ENCODE results near the gene CEACAM3. TPM values are rescaled to one million over a fixed set of nuclear protein-coding genes. Genes with fewer than 3 reads are reported as not detected.

Gene CEACAM3
- total RNA-seq, 1 experiment from 2014 or later = not detected

GRCh38 chr19:41796901-41797300 lies 514 bp downstream of the CEACAM3 start:
- no peak overlapping the region for H3K27ac Mint-ChIP-seq (ENCODE audit: low read depth, unreplicated experiment)
- H3K9me3 Mint-ChIP-seq (ENCODE audit: unreplicated experiment) = no peaks in the 10 kb centered on the region
- no peak for DNase-seq (ENCODE audit: unreplicated experiment)
- H3K4me1 Mint-ChIP-seq (ENCODE audit: insufficient read depth, unreplicated experiment) = peaks cover 10% of the 10 kb centered on the region
- intact Hi-C loops (cut with micrococcal nuclease) = loop anchor here (5.0 kb wide), 1 partner anchor 155 kb away; no protein-coding TSS in a partner anchor
- ChIA-PET POLR2A (no interaction called here), CTCF (interaction anchor here (0.6 to 2.7 kb wide), 4 partner anchors 12 to 42 kb away, joined by 3 to 33 read pairs (median 12); no protein-coding TSS in a partner anchor)
- TF ChIP-seq CTCF (IDR thresholded peaks at IDR 0.05; ENCODE audit: unreplicated experiment) = no peak
- BruUV-seq (replicated peaks) = no TSS peak
- H3K27me3 Mint-ChIP-seq (ENCODE audit: insufficient read depth, unreplicated experiment) = peaks cover 70% of the 10 kb centered on the region
- H3K4me3 Mint-ChIP-seq (ENCODE audit: unreplicated experiment) = no peak overlapping the region
- no peaks in the 10 kb centered on the region for H3K36me3 Mint-ChIP-seq (ENCODE audit: insufficient read depth, unreplicated experiment)

- intact Hi-C loops (cut with micrococcal nuclease) = loop anchor here (5.0 kb wide), 1 partner anchor 153 kb away; no protein-coding TSS in a partner anchor
- POLR2A ChIA-PET = no interaction called here
- Mint-ChIP-seq H3K27me3 (ENCODE audit: insufficient read depth, unreplicated experiment) (peaks cover 72% of the 10 kb centered on the region), H3K4me1 (ENCODE audit: insufficient read depth, unreplicated experiment) (no peaks in the 10 kb centered on the region), H3K4me3 (ENCODE audit: unreplicated experiment) (no peak overlapping the region), H3K27ac (ENCODE audit: low read depth, unreplicated experiment) (no peak overlapping the region), H3K36me3 (ENCODE audit: insufficient read depth, unreplicated experiment) (no peaks in the 10 kb centered on the region), H3K9me3 (ENCODE audit: unreplicated experiment) (no peaks in the 10 kb centered on the region)
- no peak for TF ChIP-seq CTCF (IDR thresholded peaks at IDR 0.05; ENCODE audit: unreplicated experiment)
- no peak for DNase-seq (ENCODE audit: unreplicated experiment)
- no TSS peak for BruUV-seq (replicated peaks)
- CTCF ChIA-PET = interaction anchor here (0.7 to 1.2 kb wide), 3 partner anchors 9 to 153 kb away, joined by 3 read pairs; no protein-coding TSS in a partner anchor
These were observed 3.1 kb downstream of the CEACAM3 start for GRCh38 chr19:41799444-41800000.

DNA sequence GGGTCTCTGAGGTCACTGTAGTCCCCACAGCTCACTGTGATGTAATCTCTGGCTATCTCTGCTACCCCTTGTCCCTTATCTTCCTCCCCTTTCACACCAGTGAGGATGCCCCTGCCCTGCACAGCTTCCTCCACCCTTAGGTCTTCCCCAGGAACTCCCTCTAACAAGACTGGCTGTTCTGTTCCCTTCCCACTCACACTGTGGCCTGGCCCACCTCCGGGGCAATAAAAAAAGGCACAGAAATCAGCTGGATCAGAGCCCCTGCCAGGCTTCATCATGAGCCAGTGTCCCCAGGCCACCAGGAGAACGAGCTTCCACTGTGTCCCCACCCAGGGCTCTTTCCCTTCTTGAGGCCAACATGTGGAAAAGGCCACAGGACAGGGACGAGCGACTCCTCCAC lies 4.6 kb downstream of the CEACAM3 start:
- Mint-ChIP-seq H3K27ac (ENCODE audit: low read depth, unreplicated experiment) (no peak overlapping the region), H3K4me3 (ENCODE audit: unreplicated experiment) (no peak overlapping the region), H3K36me3 (ENCODE audit: insufficient read depth, unreplicated experiment) (no peaks in the 10 kb centered on the region), H3K9me3 (ENCODE audit: unreplicated experiment) (no peaks in the 10 kb centered on the region), H3K4me1 (ENCODE audit: insufficient read depth, unreplicated experiment) (no peaks in the 10 kb centered on the region), H3K27me3 (ENCODE audit: insufficient read depth, unreplicated experiment) (peaks cover 72% of the 10 kb centered on the region)
- ChIA-PET CTCF (interaction anchor here (0.6 to 2.7 kb wide), 3 partner anchors 8 to 133 kb away, joined by 4 to 13 read pairs (median 6); no protein-coding TSS in a partner anchor), POLR2A (interaction anchor here (0.7 kb wide), 1 partner anchor 236 kb away, joined by 3 read pairs; no protein-coding TSS in a partner anchor)
- intact Hi-C loops (cut with micrococcal nuclease) = no loop called here
- TF ChIP-seq CTCF (IDR thresholded peaks at IDR 0.05; ENCODE audit: unreplicated experiment) = no peak
- DNase-seq (ENCODE audit: unreplicated experiment) = no peak
- no TSS peak for BruUV-seq (replicated peaks)

- CTCF ChIA-PET = interaction anchor here (0.6 to 2.7 kb wide), 3 partner anchors 9 to 57 kb away, joined by 3 to 13 read pairs (median 4); no protein-coding TSS in a partner anchor
- no peak for TF ChIP-seq CTCF (IDR thresholded peaks at IDR 0.05; ENCODE audit: unreplicated experiment)
- DNase-seq (ENCODE audit: unreplicated experiment) = no peak
- Mint-ChIP-seq H3K36me3 (ENCODE audit: insufficient read depth, unreplicated experiment) (no peaks in the 10 kb centered on the region), H3K27me3 (ENCODE audit: insufficient read depth, unreplicated experiment) (peaks cover 72% of the 10 kb centered on the region), H3K9me3 (ENCODE audit: unreplicated experiment) (no peaks in the 10 kb centered on the region), H3K4me3 (ENCODE audit: unreplicated experiment) (no peak overlapping the region), H3K27ac (ENCODE audit: low read depth, unreplicated experiment) (no peak overlapping the region), H3K4me1 (ENCODE audit: insufficient read depth, unreplicated experiment) (no peaks in the 10 kb centered on the region)
- POLR2A ChIA-PET = no interaction called here
- intact Hi-C loops (cut with micrococcal nuclease) = no loop called here
- no TSS peak for BruUV-seq (replicated peaks)
These were observed 5.4 kb downstream of the CEACAM3 start for GRCh38 chr19:41801792-41802211.
